GM12801 (cell line): Measurements from ENCODE around the gene KDM7A.

Experiments used
- CTCF ChIP-seq: IDR thresholded peaks from one replicate; pipeline ENCODE4 v1.5.1; 2011; ENCODE audit warnings: control low read depth; ENCODE audit not compliant: insufficient read length; ENCODE audit errors: extremely low read depth

KDM7A gene

GRCh38 chr7:140036224-140036962 lies 140.4 kb downstream of the KDM7A start:
- no peak for TF ChIP-seq CTCF

- no peak for TF ChIP-seq CTCF
These were observed 141.2 kb downstream of the KDM7A start for GRCh38 chr7:140035400-140036223.
